Mammary epithelial cell (primary cell): ENCODE measurements around the gene PLEKHG7.

Experiments
- EZH2 ChIP-seq: IDR thresholded peaks from 2 replicates; pipeline ENCODE4 v1.6.1; 2012; ENCODE audit warnings: low read length, inconsistent platforms, borderline replicate concordance
- TF ChIP-seq, protein P1 (sequence below), 2 donors: IDR thresholded peaks in 1 of 2; conservative IDR thresholded peaks in 1 of 2; 2 replicates each; pipeline ENCODE4 v1.5.1; 2011 to 2012; ENCODE audit warnings: inconsistent platforms in 2 of 2, low read length in 2 of 2, mild to moderate bottlenecking in 2 of 2, control low read depth in 1 of 2, low read depth in 1 of 2; ENCODE audit not compliant: insufficient read depth in 1 of 2; ENCODE audit errors: extremely low read depth in 1 of 2

DNA sequence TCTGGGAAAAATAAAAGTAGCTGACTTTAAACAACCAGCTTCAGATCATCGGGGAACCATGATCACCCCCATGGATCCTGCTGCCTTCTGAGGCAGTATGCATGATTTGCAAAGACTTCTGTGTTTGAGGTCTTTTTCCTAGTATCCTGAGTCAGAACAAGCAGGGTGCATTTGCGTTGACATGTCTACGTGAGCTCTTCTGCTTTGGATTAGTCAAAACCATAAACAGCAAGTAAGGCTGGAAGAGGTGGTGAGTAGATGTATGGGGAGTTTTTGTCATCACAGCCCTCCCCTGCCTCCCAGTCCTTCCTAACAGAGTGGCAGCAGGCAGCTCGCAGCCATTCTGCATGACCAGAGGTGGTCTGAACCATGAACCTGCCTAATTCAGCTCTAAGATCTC is 24.1 kb downstream of the PLEKHG7 start:
- TF ChIP-seq, protein P1, sequence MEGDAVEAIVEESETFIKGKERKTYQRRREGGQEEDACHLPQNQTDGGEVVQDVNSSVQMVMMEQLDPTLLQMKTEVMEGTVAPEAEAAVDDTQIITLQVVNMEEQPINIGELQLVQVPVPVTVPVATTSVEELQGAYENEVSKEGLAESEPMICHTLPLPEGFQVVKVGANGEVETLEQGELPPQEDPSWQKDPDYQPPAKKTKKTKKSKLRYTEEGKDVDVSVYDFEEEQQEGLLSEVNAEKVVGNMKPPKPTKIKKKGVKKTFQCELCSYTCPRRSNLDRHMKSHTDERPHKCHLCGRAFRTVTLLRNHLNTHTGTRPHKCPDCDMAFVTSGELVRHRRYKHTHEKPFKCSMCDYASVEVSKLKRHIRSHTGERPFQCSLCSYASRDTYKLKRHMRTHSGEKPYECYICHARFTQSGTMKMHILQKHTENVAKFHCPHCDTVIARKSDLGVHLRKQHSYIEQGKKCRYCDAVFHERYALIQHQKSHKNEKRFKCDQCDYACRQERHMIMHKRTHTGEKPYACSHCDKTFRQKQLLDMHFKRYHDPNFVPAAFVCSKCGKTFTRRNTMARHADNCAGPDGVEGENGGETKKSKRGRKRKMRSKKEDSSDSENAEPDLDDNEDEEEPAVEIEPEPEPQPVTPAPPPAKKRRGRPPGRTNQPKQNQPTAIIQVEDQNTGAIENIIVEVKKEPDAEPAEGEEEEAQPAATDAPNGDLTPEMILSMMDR (conservative IDR thresholded peaks at IDR 0.05 in 1 of 2, IDR thresholded peaks at IDR 0.05 in 1 of 2; ENCODE audit: extremely low read depth in 1 of 2, insufficient read depth in 1 of 2, low read depth in 1 of 2, low read length in 2 of 2), result no peak
- no peak for TF ChIP-seq EZH2
